ENCODE results near the gene NHS.

- TF ChIP-seq CTCF (IDR thresholded peaks at IDR 0.05 in 4 of 5, conservative IDR thresholded peaks at IDR 0.05 in 1 of 5) = no peak
- no peak for TF ChIP-seq POLR2A (IDR thresholded peaks at IDR 0.05)
These were observed 15.5 kb upstream of the NHS start for GRCh38 chrX:17359500-17359899.
